Breast epithelium (tissue), 3 donors: ENCODE measurements around the gene SLC11A1.
A peak's percentile ranks its signal among the peaks of the same experiment; 100 is the strongest.

Experiments used
- CTCF ChIP-seq, 3 donors: fragments of 450-650 bp; IDR thresholded peaks; one replicate each; pipeline ENCODE4 v1.5.1; 2016 to 2017; ENCODE audit warnings: antibody characterized with exemption in 3 of 3, mild to moderate bottlenecking in 3 of 3, moderate library complexity in 3 of 3
- POLR2AphosphoS5 ChIP-seq, 3 donors: sonication (generic); formaldehyde crosslinking; IDR thresholded peaks; one replicate each; pipeline ENCODE4 v1.6.1; 2017; ENCODE audit warnings: antibody characterized with exemption in 3 of 3

GRCh38 chr2:218381916-218382366, at the start of gene SLC11A1:
- TF ChIP-seq CTCF (IDR thresholded peaks at IDR 0.05) (no peak), POLR2AphosphoS5 (IDR thresholded peaks at IDR 0.05) (peak in 1 of 3 donors; percentile 26)
